GM23248 (cell line): Measurements from ENCODE around the gene KRTAP9-6. TPM values are rescaled to one million over a fixed set of nuclear protein-coding genes. Genes with fewer than 3 reads are reported as not detected.
A peak's percentile ranks its signal among the peaks of the same experiment; 100 is the strongest.

ENCODE experiments used
- DNase-seq: peaks from one replicate; pipeline ENCODE4 v3.0.0-alpha.2; 2015
- H2AFZ ChIP-seq: fragments of 200-600 bp; sonication (generic); 2 replicates; pipeline ENCODE4 v1.6.1; 2016; ENCODE audit warnings: antibody characterized with exemption
- H3F3A ChIP-seq: fragments of 200-600 bp; sonication (generic); 2 replicates; pipeline ENCODE4 v1.6.1; 2016; ENCODE audit warnings: mild to moderate bottlenecking, antibody characterized with exemption, mixed run types; ENCODE audit not compliant: insufficient read depth
- H3K27ac ChIP-seq: fragments of 200-600 bp; sonication (generic); 2 replicates; pipeline ENCODE4 v1.5.1; 2016; ENCODE audit warnings: mild to moderate bottlenecking
- H3K27me3 ChIP-seq: fragments of 200-600 bp; sonication (generic); replicated peaks from 2 replicates; pipeline ENCODE4 v1.6.1; 2016; ENCODE audit warnings: mild to moderate bottlenecking; ENCODE audit not compliant: insufficient read depth
- H3K36me3 ChIP-seq: fragments of 200-600 bp; sonication (generic); 2 replicates; pipeline ENCODE4 v1.6.1; 2016; ENCODE audit warnings: low read depth, mild to moderate bottlenecking
- H3K4me1 ChIP-seq: fragments of 200-600 bp; sonication (generic); 2 replicates; pipeline ENCODE4 v1.6.1; 2016; ENCODE audit warnings: mild to moderate bottlenecking; ENCODE audit not compliant: insufficient read depth
- H3K4me2 ChIP-seq: fragments of 200-600 bp; sonication (generic); one replicate; pipeline ENCODE4 v1.6.1; 2016; ENCODE audit warnings: mild to moderate bottlenecking; ENCODE audit not compliant: unreplicated experiment
- H3K4me3 ChIP-seq: fragments of 200-600 bp; sonication (generic); 2 replicates; pipeline ENCODE4 v1.5.1; 2016; ENCODE audit warnings: mild to moderate bottlenecking
- H3K79me2 ChIP-seq: fragments of 200-600 bp; sonication (generic); 2 replicates; pipeline ENCODE4 v1.6.1; 2016; ENCODE audit warnings: mild to moderate bottlenecking; ENCODE audit not compliant: insufficient read depth
- H3K9ac ChIP-seq: fragments of 200-600 bp; sonication (generic); 2 replicates; pipeline ENCODE4 v1.6.1; 2016; ENCODE audit warnings: mild to moderate bottlenecking
- H3K9me2 ChIP-seq: fragments of 200-600 bp; sonication (generic); 2 replicates; pipeline ENCODE4 v1.6.1; 2016; ENCODE audit warnings: mixed run types, mild to moderate bottlenecking, moderate library complexity; ENCODE audit not compliant: insufficient read depth
- H3K9me3 ChIP-seq: fragments of 200-600 bp; sonication (generic); one replicate; pipeline ENCODE4 v1.6.1; 2017; ENCODE audit warnings: low read depth
- H4K20me1 ChIP-seq: fragments of 200-600 bp; sonication (generic); 2 replicates; pipeline ENCODE4 v1.6.0; 2016; ENCODE audit not compliant: insufficient read depth
- EZH2 ChIP-seq: fragments of 200-600 bp; sonication (generic); IDR thresholded peaks from 2 replicates; pipeline ENCODE4 v1.6.1; 2018; ENCODE audit warnings: antibody characterized with exemption, mild to moderate bottlenecking; ENCODE audit not compliant: insufficient read depth, poor library complexity, severe bottlenecking
- EZH2phosphoT487 ChIP-seq: fragments of 200-600 bp; sonication (generic); IDR thresholded peaks from 2 replicates; pipeline ENCODE4 v1.6.1; 2018; ENCODE audit warnings: antibody characterized with exemption, moderate library complexity, mild to moderate bottlenecking, low read depth; ENCODE audit not compliant: insufficient read depth
- WGBS, 2 experiments: methylation state at CpG; one replicate each; pipeline ENCODE4 v1.1.6; 2015 to 2017; ENCODE audit warnings: low lambda C conversion rate in 2 of 2, low coverage in 1 of 2; ENCODE audit errors: missing lambda C conversion rate in 2 of 2; 5-methylcytosine and 5-hydroxymethylcytosine counted together
- in situ Hi-C: fragments of 300-500 bp; cut with MboI; formaldehyde crosslinking; loops from 2 replicates; pipeline ENCODE4 v1.15.0; 2020
- polyA plus RNA-seq: library from polyadenylated mRNA; unstranded; fragments of >200 nt; fragmentation: Nextera tagmentation; extraction: Ambion mirVana; gene quantifications from 2 replicates; pipeline ENCODE4 v1.2.1, GENCODE V29; 2016
- total RNA-seq: library from RNA; depleted of rRNA; stranded (reverse); fragments of >200 nt; shearing (Covaris generic); gene quantifications from 2 replicates; pipeline ENCODE4 v1.2.3, GENCODE V29; 2014

KRTAP9-6 gene
- total and polyA plus RNA-seq, 2 experiments from 2014 or later: not detected

DNA sequence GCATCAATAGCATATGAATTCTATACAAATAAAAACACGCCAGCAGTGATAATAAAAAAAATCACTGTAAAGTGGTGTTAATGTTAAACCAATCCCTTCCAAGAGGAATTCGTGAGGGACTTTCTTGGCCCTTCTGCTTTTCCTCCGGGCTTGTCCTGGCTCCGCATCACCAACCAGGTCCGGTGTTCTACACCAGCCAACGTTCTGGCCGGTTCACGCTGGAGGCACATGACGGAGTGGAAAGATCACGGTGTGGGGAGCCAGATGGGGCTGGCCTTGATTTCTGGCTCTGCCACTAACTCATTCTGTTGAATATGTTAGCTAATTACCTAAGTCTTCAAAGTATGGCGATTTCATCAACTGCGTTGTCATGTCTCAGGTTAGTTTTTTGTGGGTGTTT is 38.9 kb downstream of the KRTAP9-6 start:
- Histone ChIP-seq H3F3A (no peaks in the 10 kb centered on the region), H3K79me2 (no peaks in the 10 kb centered on the region), H3K4me3 (no peak overlapping the region), H3K36me3 (no peaks in the 10 kb centered on the region), H2AFZ (no peak overlapping the region), H3K27me3 (no peaks in the 10 kb centered on the region), H3K4me2 (no peak overlapping the region), H3K4me1 (no peaks in the 10 kb centered on the region), H3K9me3 (no peaks in the 10 kb centered on the region), H4K20me1 (no peaks in the 10 kb centered on the region), H3K9me2 (no peaks in the 10 kb centered on the region), H3K27ac (no peak overlapping the region), H3K9ac (no peak overlapping the region)
- in situ Hi-C loops: no loop called here
- WGBS, 2 experiments: 62% methylated on average over 12 of the region's 12 CpGs
- TF ChIP-seq EZH2 (no peak), EZH2phosphoT487 (no peak)
- DNase-seq: no peak

DNA sequence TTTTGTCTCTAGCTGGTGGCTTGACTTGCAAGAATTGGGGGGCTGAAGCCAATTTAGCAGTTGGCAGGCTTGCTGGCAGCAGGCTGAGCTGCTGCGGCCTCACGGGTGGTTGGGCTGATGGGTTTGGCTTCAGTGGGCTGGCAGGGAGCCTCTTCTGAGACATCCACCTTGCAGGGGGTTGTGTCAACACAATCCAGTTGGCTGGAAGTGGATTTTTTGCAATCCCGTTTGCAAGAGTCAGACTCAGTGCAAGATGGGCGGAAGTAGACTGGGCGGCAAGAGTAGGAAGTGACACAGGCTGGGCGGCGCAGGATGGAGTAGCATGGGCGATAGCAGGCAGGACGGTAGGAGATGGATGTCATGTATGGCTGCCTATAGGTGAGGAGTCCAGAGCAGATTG is 42.5 kb downstream of the KRTAP9-6 start:
- WGBS, 2 experiments: 46 to 49% methylated on average over 9 of the region's 9 CpGs
- H3K9me2 ChIP-seq: peaks cover 3% of the 10 kb centered on the region; the same call in 1 of the 2 replicates
- H3F3A ChIP-seq: no peaks in the 10 kb centered on the region
- H3K9me3 ChIP-seq: no peaks in the 10 kb centered on the region
- H4K20me1 ChIP-seq: no peaks in the 10 kb centered on the region
- H3K79me2 ChIP-seq: no peaks in the 10 kb centered on the region
- no peaks in the 10 kb centered on the region for H3K4me1 ChIP-seq
- H3K4me2 ChIP-seq: no peak overlapping the region
- H2AFZ ChIP-seq: no peak overlapping the region
- in situ Hi-C loops: no loop called here
- H3K9ac ChIP-seq: no peak overlapping the region
- no peak overlapping the region for H3K4me3 ChIP-seq
- H3K27me3 ChIP-seq: no peaks in the 10 kb centered on the region
- DNase-seq: peak; percentile 60
- no peaks in the 10 kb centered on the region for H3K36me3 ChIP-seq
- TF ChIP-seq EZH2phosphoT487 (no peak), EZH2 (no peak)
- no peak overlapping the region for H3K27ac ChIP-seq

DNA sequence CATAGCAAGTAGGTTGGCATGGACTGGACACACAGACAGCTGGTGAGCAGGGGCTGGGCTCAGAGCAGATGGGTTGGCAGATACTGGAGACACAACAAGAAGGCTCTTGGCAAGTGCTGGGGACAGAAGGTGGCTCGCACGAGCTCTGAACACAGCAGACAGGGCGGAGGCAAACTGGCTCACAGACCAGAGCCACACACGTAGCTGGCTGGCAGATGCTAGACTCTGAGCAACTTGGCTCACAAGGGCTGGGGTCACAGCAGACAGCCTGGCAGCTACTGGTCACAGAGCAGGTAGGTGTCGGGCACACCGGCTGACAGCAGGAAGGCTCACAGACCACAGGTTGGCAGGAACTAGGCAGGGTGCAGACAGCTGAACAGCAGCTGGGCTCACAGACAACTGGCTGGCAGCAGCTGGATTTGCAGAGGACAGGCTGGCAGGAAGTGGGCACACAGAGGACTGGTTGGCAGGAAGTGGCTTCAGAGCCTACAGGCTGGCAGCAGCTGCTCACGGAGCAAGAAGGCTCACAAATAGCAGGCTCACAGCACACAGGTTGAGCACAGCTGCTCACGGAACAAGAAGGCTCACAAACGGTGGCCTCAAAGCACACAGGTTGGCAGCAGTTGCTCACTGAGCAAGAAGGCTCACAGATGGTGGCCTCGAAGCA is 43.2 kb downstream of the KRTAP9-6 start:
- in situ Hi-C loops: no loop called here

DNA sequence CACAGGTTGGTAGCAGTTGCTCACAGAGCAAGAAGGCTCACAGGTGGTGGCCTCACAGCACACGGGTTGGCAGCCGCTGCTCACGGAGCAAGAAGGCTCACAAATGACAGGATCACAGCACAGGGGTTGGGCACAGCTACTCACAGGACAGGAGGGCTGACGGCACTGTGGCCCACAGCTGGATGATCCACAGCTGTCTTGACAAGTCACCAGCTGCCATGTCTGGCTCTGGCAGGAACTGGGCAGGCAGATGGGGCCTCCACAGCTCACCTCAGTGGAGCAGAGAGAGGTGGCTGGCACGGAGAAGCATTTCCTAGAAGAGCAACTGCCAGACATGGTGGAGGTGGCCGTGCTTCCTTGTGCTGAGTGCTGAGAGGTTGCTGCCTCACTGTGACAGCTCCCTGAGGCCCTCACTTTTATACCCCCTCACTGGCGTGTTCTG is 43.8 kb downstream of the KRTAP9-6 start, which contains the start of gene KRTAP16-1:
TSS of gene KRTAP16-1 (minus strand) at position 392 of the 442 bp plus-strand sequence. CDS start at position 336, 56 bp downstream.
- no peak for TF ChIP-seq EZH2
- no peak for TF ChIP-seq EZH2phosphoT487
- H3K79me2 ChIP-seq: no peaks in the 10 kb centered on the region
- no peak for DNase-seq
- peaks cover 3% of the 10 kb centered on the region; the same call in 1 of the 2 replicates for H3K9me2 ChIP-seq
- no peak within 1 kb of the TSS for H3K4me2 ChIP-seq
- no peaks in the 10 kb centered on the region for H3K27me3 ChIP-seq
- H3K9me3 ChIP-seq: no peaks in the 10 kb centered on the region
- WGBS, 2 experiments: 75 to 80% methylated on average over 7 of the region's 7 CpGs
- in situ Hi-C loops: no loop called here
- no peak within 1 kb of the TSS for H3K4me3 ChIP-seq
- no peak within 1 kb of the TSS for H3K27ac ChIP-seq
- no peak within 1 kb of the TSS for H3K9ac ChIP-seq
- H3K4me1 ChIP-seq: no peaks in the 10 kb centered on the region
- H2AFZ ChIP-seq: peak within 1 kb of the TSS; percentile 28; the same call in 1 of the 2 replicates
- no peaks in the 10 kb centered on the region for H4K20me1 ChIP-seq
- H3F3A ChIP-seq: no peaks in the 10 kb centered on the region
- no peaks in the 10 kb centered on the region for H3K36me3 ChIP-seq

More for the DNA sequence above, 43.2 kb downstream of the KRTAP9-6 start:
- Histone ChIP-seq H3K27me3 (no peaks in the 10 kb centered on the region), H3K4me3 (no peak overlapping the region), H3K79me2 (no peaks in the 10 kb centered on the region), H3K36me3 (no peaks in the 10 kb centered on the region), H3K9me2 (peaks cover 3% of the 10 kb centered on the region; the same call in 1 of the 2 replicates), H3K27ac (no peak overlapping the region), H3K4me1 (no peaks in the 10 kb centered on the region), H3F3A (no peaks in the 10 kb centered on the region), H3K9me3 (no peaks in the 10 kb centered on the region), H3K9ac (no peak overlapping the region), H4K20me1 (no peaks in the 10 kb centered on the region), H2AFZ (peak overlapping the region; percentile 28; the same call in 1 of the 2 replicates), H3K4me2 (no peak overlapping the region)
- peak; percentile 27 for DNase-seq
- no peak for TF ChIP-seq EZH2
- TF ChIP-seq EZH2phosphoT487: no peak
- 43% methylated on average over 10 of the region's 10 CpGs for WGBS, 2 experiments
